Colonic mucosa (tissue), 4 donors: ENCODE data around the gene NEK7. TPM values are rescaled to one million over a fixed set of nuclear protein-coding genes. Genes with fewer than 3 reads are reported as not detected.

Experiments used
- DNase-seq: peaks from one replicate; pipeline ENCODE4 v3.0.0-alpha.2; 2020
- H3K27ac ChIP-seq: fragments of 200-600 bp; one replicate; pipeline ENCODE4 v1.8.0; 2021
- H3K27me3 ChIP-seq: fragments of 200-600 bp; one replicate; pipeline ENCODE4 v1.8.0; 2021
- H3K36me3 ChIP-seq: fragments of 200-600 bp; one replicate; pipeline ENCODE4 v1.8.0; 2021
- H3K4me1 ChIP-seq: fragments of 200-600 bp; one replicate; pipeline ENCODE4 v1.8.0; 2021; ENCODE audit warnings: mild to moderate bottlenecking
- H3K4me3 ChIP-seq: fragments of 200-600 bp; one replicate; pipeline ENCODE4 v1.8.0; 2021
- H3K9ac ChIP-seq, 2 donors: one replicate each; pipeline ENCODE4 v1.7.0; 2013; ENCODE audit warnings: control low read depth in 2 of 2, low read depth in 2 of 2, low read length in 2 of 2
- H3K9me3 ChIP-seq: fragments of 200-600 bp; one replicate; pipeline ENCODE4 v1.8.0; 2021
- CTCF ChIP-seq: fragments of 200-600 bp; IDR thresholded peaks from one replicate; pipeline ENCODE4 v1.8.0; 2022; ENCODE audit warnings: antibody characterized with exemption, mild to moderate bottlenecking
- intact Hi-C: fragments of 100-400 bp; cut with DNase I; formaldehyde crosslinking; loops from one replicate; pipeline ENCODE4 v1.14.1; 2022
- total RNA-seq, 2 donors: library from RNA; stranded (reverse); fragmentation: NEBNext Ultra II Directional in 1 of 2; extraction: Animal tissue kit (Norgen Biotek cat#: 25700) in 1 of 2; gene quantifications; one replicate each; pipeline ENCODE4 v1.2.1, GENCODE V29; 2021
- donor health status: healthy.
- donor health status: DM: no; HTN: no; CAD: no.
- donor health status: DM: no; HTN: no; CAD: no.

Gene NEK7
- total RNA-seq, 2 donors from 2014 or later, result 45.4 to 64.7 TPM

GRCh38 chr1:198143797-198144196 lies 13.0 kb upstream of the NEK7 start:
- H3K36me3 ChIP-seq, result no peaks in the 10 kb centered on the region
- TF ChIP-seq CTCF, result no peak
- H3K9ac ChIP-seq, result no peak overlapping the region
- DNase-seq, result no peak
- H3K4me3 ChIP-seq, result no peak overlapping the region
- intact Hi-C loops, result no loop called here
- H3K27me3 ChIP-seq, result no peaks in the 10 kb centered on the region
- H3K27ac ChIP-seq, result no peak overlapping the region
- no peaks in the 10 kb centered on the region for H3K4me1 ChIP-seq
- H3K9me3 ChIP-seq, result no peaks in the 10 kb centered on the region

- no peaks in the 10 kb centered on the region for H3K4me1 ChIP-seq
- H3K9me3 ChIP-seq, result no peaks in the 10 kb centered on the region
- H3K9ac ChIP-seq, result no peak overlapping the region
- DNase-seq, result no peak
- H3K27me3 ChIP-seq, result no peaks in the 10 kb centered on the region
- no peak for TF ChIP-seq CTCF
- no peak overlapping the region for H3K4me3 ChIP-seq
- no peak overlapping the region for H3K27ac ChIP-seq
- intact Hi-C loops, result no loop called here
- no peaks in the 10 kb centered on the region for H3K36me3 ChIP-seq
Measured at GRCh38 chr1:198147216-198147615, 9.6 kb upstream of the NEK7 start.

GRCh38 chr1:198150369-198150768 lies 6.4 kb upstream of the NEK7 start:
- H3K27me3 ChIP-seq, result no peaks in the 10 kb centered on the region
- H3K9ac ChIP-seq, result no peak overlapping the region
- H3K4me1 ChIP-seq, result no peaks in the 10 kb centered on the region
- no peak overlapping the region for H3K4me3 ChIP-seq
- intact Hi-C loops, result no loop called here
- H3K9me3 ChIP-seq, result no peaks in the 10 kb centered on the region
- DNase-seq, result no peak
- H3K27ac ChIP-seq, result no peak overlapping the region
- no peaks in the 10 kb centered on the region for H3K36me3 ChIP-seq
- TF ChIP-seq CTCF, result no peak

- Histone ChIP-seq H3K9ac (no peak overlapping the region), H3K4me3 (no peak overlapping the region), H3K4me1 (no peaks in the 10 kb centered on the region), H3K9me3 (no peaks in the 10 kb centered on the region), H3K27me3 (no peaks in the 10 kb centered on the region), H3K36me3 (no peaks in the 10 kb centered on the region), H3K27ac (no peak overlapping the region)
- no peak for TF ChIP-seq CTCF
- DNase-seq, result no peak
- intact Hi-C loops, result no loop called here
Measured at GRCh38 chr1:198151688-198152087, 5.1 kb upstream of the NEK7 start.

- Histone ChIP-seq H3K27ac (no peak overlapping the region), H3K4me1 (peaks cover 2% of the 10 kb centered on the region), H3K9ac (no peak overlapping the region), H3K36me3 (no peaks in the 10 kb centered on the region), H3K4me3 (no peak overlapping the region), H3K27me3 (no peaks in the 10 kb centered on the region), H3K9me3 (no peaks in the 10 kb centered on the region)
- intact Hi-C loops, result no loop called here
- no peak for DNase-seq
- no peak for TF ChIP-seq CTCF
Measured at GRCh38 chr1:198153103-198153502, 3.7 kb upstream of the NEK7 start.

- Histone ChIP-seq H3K27me3 (no peaks in the 10 kb centered on the region), H3K36me3 (no peaks in the 10 kb centered on the region), H3K4me3 (no peak overlapping the region), H3K9ac (no peak overlapping the region), H3K9me3 (no peaks in the 10 kb centered on the region), H3K4me1 (peaks cover 6% of the 10 kb centered on the region), H3K27ac (no peak overlapping the region)
- DNase-seq, result no peak
- no peak for TF ChIP-seq CTCF
- intact Hi-C loops, result no loop called here
Measured at GRCh38 chr1:198153804-198154203, 3.0 kb upstream of the NEK7 start.
